Thyroid gland (tissue), 4 donors: ENCODE measurements around the gene SOCS1. TPM values are rescaled to one million over a fixed set of nuclear protein-coding genes. Genes with fewer than 3 reads are reported as not detected.

Experiments
- DNase-seq, 2 donors: peaks; one replicate each; pipeline ENCODE4 v3.0.0-alpha.2; 2019
- H3K27ac ChIP-seq, 3 donors: fragments of 200-600 bp; sonication (generic); 1 replicate in 2 of 3; 2 replicates in 1 of 3; pipeline ENCODE4 v1.5.1; 2016 to 2019; ENCODE audit warnings: mild to moderate bottlenecking in 1 of 3, moderate library complexity in 1 of 3
- H3K27me3 ChIP-seq: fragments of 200-600 bp; sonication (generic); one replicate; pipeline ENCODE4 v1.5.1; 2019
- H3K36me3 ChIP-seq, 2 donors: fragments of 200-600 bp; sonication (generic); one replicate each; pipeline ENCODE4 v1.5.1; 2016 to 2019
- H3K4me1 ChIP-seq, 2 donors: fragments of 200-600 bp; sonication (generic); one replicate each; pipeline ENCODE4 v1.5.1; 2017 to 2019
- H3K4me3 ChIP-seq, 3 donors: fragments of 200-600 bp; sonication (generic); replicated peaks in 1 of 3; 1 replicate in 2 of 3; 2 replicates in 1 of 3; pipeline ENCODE4 v1.5.1; 2016; ENCODE audit warnings: mild to moderate bottlenecking in 1 of 3
- H3K9me3 ChIP-seq: fragments of 200-600 bp; sonication (generic); one replicate; pipeline ENCODE4 v1.5.1; 2017
- POLR2A ChIP-seq, 2 donors: fragments of 450-650 bp; IDR thresholded peaks; one replicate each; pipeline ENCODE4 v1.6.1; 2017; ENCODE audit warnings: antibody characterized with exemption in 2 of 2, mild to moderate bottlenecking in 2 of 2, moderate library complexity in 1 of 2
- WGBS, 2 donors: methylation state at CpG; one replicate each; pipeline ENCODE4 v1.1.5; 2017; 5-methylcytosine and 5-hydroxymethylcytosine counted together
- intact Hi-C: fragments of 100-400 bp; cut with DNase I; formaldehyde crosslinking; loops from one replicate; pipeline ENCODE4 v1.15.1; 2023
- total RNA-seq, 4 donors: library from RNA; depleted of rRNA; stranded (reverse); fragments of >200 nt; gene quantifications; one replicate each; pipeline ENCODE4 v1.2.3, GENCODE V29; 2016
- TF ChIP-seq, protein P1 (sequence below), 6 experiments: fragments of 200-600 bp in 3 of 6; fragments of 450-650 bp in 3 of 6; sonication (generic) in 3 of 6; IDR thresholded peaks; one replicate each; pipeline ENCODE4 v1.5.1; 2016 to 2019; ENCODE audit warnings: antibody characterized with exemption in 6 of 6, mild to moderate bottlenecking in 2 of 6, inconsistent platforms in 1 of 6, moderate library complexity in 1 of 6

Gene SOCS1
- total RNA-seq, 4 donors from 2014 or later = 2.4 to 11.3 (median 6.2) TPM

DNA sequence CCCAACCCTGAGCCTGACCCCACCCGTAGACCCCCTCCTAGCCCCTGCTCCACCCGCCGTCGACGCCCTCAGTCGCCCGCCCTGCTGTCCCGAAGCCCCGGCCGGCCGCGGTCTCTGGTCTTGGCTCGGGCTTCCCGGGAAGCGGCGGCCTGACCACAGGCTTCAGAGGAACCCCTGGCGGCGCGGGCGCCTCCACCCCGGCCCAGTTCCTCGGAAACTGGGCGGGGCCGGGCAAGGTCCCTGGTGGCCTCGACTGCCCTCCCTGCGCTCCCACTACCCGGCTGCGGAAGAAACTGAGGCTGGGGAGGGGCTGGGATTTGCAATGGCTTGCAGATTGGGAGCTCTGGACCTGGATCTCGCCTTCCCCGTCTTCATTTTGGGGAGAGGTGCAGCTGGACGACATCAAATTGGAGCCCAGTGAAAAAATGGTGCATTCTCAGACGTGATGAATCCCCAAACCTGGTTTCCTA lies 692 bp upstream of the SOCS1 start:
- Histone ChIP-seq H3K4me1 (peaks cover 18 to 36% of the 10 kb centered on the region in 2 donors), H3K27me3 (no peaks in the 10 kb centered on the region), H3K9me3 (no peaks in the 10 kb centered on the region), H3K36me3 (no peaks in the 10 kb centered on the region), H3K27ac (peak overlapping the region; percentile 98 to 99 (median 98)), H3K4me3 (peak overlapping the region; percentile 83 to 88 (median 83))
- peak; percentile 62 to 68 for DNase-seq
- 0 to 3% methylated on average over 6 to 15 of the region's 32 CpGs for WGBS, 2 donors
- intact Hi-C loops = loop anchor here (2.0 to 5.0 kb wide), 2 partner anchors 91 to 286 kb away; partner anchors contain the start of gene RMI2
- TF ChIP-seq, protein P1, sequence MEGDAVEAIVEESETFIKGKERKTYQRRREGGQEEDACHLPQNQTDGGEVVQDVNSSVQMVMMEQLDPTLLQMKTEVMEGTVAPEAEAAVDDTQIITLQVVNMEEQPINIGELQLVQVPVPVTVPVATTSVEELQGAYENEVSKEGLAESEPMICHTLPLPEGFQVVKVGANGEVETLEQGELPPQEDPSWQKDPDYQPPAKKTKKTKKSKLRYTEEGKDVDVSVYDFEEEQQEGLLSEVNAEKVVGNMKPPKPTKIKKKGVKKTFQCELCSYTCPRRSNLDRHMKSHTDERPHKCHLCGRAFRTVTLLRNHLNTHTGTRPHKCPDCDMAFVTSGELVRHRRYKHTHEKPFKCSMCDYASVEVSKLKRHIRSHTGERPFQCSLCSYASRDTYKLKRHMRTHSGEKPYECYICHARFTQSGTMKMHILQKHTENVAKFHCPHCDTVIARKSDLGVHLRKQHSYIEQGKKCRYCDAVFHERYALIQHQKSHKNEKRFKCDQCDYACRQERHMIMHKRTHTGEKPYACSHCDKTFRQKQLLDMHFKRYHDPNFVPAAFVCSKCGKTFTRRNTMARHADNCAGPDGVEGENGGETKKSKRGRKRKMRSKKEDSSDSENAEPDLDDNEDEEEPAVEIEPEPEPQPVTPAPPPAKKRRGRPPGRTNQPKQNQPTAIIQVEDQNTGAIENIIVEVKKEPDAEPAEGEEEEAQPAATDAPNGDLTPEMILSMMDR (IDR thresholded peaks at IDR 0.05) = no peak
- no peak for TF ChIP-seq POLR2A (IDR thresholded peaks at IDR 0.05)

DNA sequence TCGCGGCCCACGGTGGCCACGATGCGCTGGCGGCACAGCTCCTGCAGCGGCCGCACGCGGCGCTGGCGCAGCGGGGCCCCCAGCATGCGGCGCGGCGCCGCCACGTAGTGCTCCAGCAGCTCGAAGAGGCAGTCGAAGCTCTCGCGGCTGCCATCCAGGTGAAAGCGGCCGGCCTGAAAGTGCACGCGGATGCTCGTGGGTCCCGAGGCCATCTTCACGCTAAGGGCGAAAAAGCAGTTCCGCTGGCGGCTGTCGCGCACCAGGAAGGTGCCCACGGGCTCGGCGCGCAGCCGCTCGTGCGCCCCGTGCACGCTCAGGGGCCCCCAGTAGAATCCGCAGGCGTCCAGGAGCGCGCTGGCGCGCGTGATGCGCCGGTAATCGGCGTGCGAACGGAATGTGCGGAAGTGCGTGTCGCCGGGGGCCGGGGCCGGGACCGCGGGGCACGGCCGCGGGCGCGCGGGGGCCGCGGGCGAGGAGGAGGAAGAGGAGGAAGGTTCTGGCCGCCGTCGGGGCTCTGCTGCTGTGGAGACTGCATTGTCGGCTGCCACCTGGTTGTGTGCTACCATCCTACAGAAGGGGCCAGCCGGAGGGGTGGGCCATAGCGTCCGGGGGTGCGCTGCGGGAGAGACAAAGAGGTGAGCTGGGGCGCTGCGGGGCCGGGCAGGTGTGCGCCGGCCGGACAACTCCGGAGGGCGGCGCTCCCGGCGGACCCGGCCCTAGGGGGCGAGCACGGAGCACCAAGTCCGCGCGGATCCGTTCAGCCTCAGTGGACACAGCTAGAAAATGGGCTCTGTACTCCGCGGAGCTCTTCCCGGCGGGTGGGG lies 879 bp downstream of the SOCS1 start:
- intact Hi-C loops = loop anchor here (5.0 kb wide), 1 partner anchor 92 kb away; the partner anchor contains the start of gene RMI2
- H3K36me3 ChIP-seq = no peaks in the 10 kb centered on the region
- 2 to 8% methylated on average over 13 to 31 of the region's 105 CpGs for WGBS, 2 donors
- peak; percentile 67 to 72 for DNase-seq
- peak overlapping the region; percentile 40 to 98 (median 98) for H3K27ac ChIP-seq
- TF ChIP-seq, protein P1 (IDR thresholded peaks at IDR 0.05) = peak in 2 of 6 experiments; percentile 27 to 33
- no peak for TF ChIP-seq POLR2A (IDR thresholded peaks at IDR 0.05)
- H3K4me3 ChIP-seq = peak overlapping the region; percentile 58 to 83 (median 83)
- peaks cover 18 to 36% of the 10 kb centered on the region in 2 donors for H3K4me1 ChIP-seq
- no peaks in the 10 kb centered on the region for H3K27me3 ChIP-seq
- no peaks in the 10 kb centered on the region for H3K9me3 ChIP-seq

DNA sequence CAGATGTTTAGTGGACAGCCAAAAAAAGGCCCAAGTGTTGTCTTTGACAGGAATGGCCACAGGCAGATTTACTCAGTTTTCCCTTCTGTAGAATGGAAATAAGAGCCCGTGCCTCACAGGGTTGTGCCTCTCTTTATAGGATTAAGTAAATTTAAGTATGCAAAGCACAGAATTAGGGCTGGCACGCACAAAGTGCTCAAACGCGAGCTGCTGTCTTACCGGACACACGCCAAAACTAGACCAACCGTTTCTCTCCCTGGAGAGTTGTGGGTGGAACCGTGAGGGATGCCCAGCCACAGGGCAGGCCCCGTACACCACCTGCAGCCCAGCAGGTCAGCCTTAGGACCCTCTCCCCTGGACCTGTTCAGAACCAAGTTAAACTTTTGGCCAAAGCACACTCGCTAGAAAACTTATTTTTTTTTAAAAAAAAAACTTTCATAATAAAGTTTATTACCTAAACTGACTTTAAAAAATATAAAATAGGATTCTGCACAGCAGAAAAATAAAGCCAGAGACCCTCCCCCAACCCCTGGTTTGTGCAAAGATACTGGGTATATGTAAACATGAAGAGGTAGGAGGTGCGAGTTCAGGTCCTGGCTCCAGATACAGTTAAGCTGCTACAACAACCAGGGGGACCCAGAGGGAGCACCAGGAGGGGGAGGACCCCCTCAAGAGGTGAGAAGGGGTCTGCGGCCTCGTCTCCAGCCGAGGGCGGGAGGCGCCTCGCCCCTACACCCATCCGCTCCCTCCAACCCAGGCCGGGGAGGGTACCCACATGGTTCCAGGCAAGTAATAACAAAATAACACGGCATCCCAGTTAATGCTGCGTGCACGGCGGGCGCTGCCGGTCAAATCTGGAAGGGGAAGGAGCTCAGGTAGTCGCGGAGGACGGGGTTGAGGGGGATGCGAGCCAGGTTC lies 1.8 kb downstream of the SOCS1 start:
- H3K9me3 ChIP-seq = no peaks in the 10 kb centered on the region
- peaks cover 17 to 32% of the 10 kb centered on the region in 2 donors for H3K4me1 ChIP-seq
- intact Hi-C loops = no loop called here
- WGBS, 2 donors = 55 to 68% methylated on average over 14 to 29 of the region's 29 CpGs
- peak overlapping the region in 1 of 3 donors; percentile 23 for H3K27ac ChIP-seq
- DNase-seq = no peak
- TF ChIP-seq, protein P1 (IDR thresholded peaks at IDR 0.05) = no peak
- TF ChIP-seq POLR2A (IDR thresholded peaks at IDR 0.05) = no peak
- peak overlapping the region in 2 of 3 donors; percentile 83 for H3K4me3 ChIP-seq
- no peaks in the 10 kb centered on the region for H3K36me3 ChIP-seq
- no peaks in the 10 kb centered on the region for H3K27me3 ChIP-seq

DNA sequence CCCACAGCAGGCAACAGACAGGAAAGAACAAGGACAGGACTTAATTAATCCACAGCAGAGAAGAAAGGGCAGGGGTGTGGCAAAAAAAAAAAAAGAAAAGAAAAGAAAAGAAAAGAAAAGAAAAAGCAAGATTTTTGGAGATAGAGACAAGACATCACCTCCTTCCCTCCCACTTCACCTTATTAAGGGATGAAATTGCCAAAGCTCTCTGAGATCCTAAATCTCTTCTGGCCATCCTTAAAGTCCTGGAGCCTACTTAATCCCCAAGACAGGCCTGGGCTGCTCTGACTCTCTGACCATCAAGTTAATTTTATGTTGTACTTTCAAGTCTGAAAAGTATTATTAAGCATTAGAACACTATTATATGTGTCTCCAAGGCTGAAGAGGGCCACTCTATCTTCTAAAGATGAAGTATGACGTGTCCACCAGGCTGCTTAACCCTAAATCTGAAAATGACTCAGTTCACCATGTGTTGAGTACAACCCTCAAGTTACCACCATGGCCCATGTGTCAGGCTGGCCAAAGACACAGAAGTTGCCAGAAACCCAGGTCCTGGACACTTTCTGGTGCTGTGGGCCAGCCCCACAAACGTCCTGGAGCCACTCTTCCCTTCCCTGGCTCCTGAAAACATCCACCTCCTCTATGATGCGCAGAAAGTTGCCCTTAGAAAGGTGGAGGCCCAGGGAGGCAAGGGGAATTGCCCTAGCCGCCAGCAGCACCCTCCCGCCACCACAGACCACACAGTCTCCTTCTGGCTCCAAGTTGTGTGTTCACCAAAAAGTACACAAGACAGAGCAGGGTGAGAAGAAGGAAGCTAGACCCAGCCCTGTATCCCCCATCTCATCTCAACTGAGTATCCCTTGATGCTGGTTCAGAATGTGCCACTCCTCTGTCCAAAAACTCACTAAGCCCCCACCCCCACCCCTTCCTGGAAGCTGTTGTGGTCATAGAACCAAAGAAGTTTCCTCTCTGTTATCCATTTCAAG lies 2.7 kb downstream of the SOCS1 start:
- TF ChIP-seq, protein P1 (IDR thresholded peaks at IDR 0.05) = no peak
- TF ChIP-seq POLR2A (IDR thresholded peaks at IDR 0.05) = no peak
- intact Hi-C loops = no loop called here
- DNase-seq = no peak
- Histone ChIP-seq H3K27me3 (no peaks in the 10 kb centered on the region), H3K27ac (no peak overlapping the region), H3K4me1 (peaks cover 10 to 24% of the 10 kb centered on the region in 2 donors), H3K4me3 (no peak overlapping the region), H3K9me3 (no peaks in the 10 kb centered on the region), H3K36me3 (no peaks in the 10 kb centered on the region)
- 78 to 93% methylated on average over 5 of the region's 5 CpGs for WGBS, 2 donors
